Heart left ventricle (tissue), 13 donors: ENCODE measurements around the gene SEMA3F.

Experiments used
- CTCF ChIP-seq, 12 donors: fragments of 200-600 bp; sonication (generic) in 4 of 12; IDR thresholded peaks; one replicate each; pipeline versions ENCODE4 v1.5.0 to v1.8.0; 2018 to 2022; ENCODE audit warnings: antibody characterized with exemption in 12 of 12, mild to moderate bottlenecking in 5 of 12
- POLR2A ChIP-seq, 2 donors: fragments of 450-650 bp; IDR thresholded peaks; one replicate each; pipeline ENCODE4 v1.6.1; 2017; ENCODE audit warnings: antibody characterized with exemption in 2 of 2, mild to moderate bottlenecking in 2 of 2, moderate library complexity in 2 of 2
- donor health status: ischemic (EF 13 %, LVEDD 7.1; RV severe dilation, severe dysfunction).
- donor health status: DM: no; HTN: yes; CAD: no.
- donor health status: DM: no; HTN: no; CAD: no.
- donor health status: ischemic (EF 25% LVEDD 6.9; RV normal size, moderate dysfunction).
- donor health status: ischemic (EF 25% LVEDD 5.7; RV mildly dilated, moderate dysfunction).
- donor health status: ischemic (EF 35%, LVEDD 5.7; RV mildly dilated, moderate dysfunction).
- donor health status: nonischemic (EF 11% LVEDD 7.7; RV severe dilation, severe dysfunction).
- donor health status: DM: yes; HTN: yes; CAD: no.
- donor health status: PGD.
- donor health status: ischemic (EF 29% LVEDD 5.4; RV normal size, mild dysfunction).
- donor health status: nonischemic (EF 23%, LVEDD 6.1; RV moderate dilation, normal function).

GRCh38 chr3:50182533-50183099, 27.5 kb downstream of the SEMA3F start:
- TF ChIP-seq CTCF (IDR thresholded peaks at IDR 0.05): no peak
- no peak for TF ChIP-seq POLR2A (IDR thresholded peaks at IDR 0.05)
